H1 (cell line): ENCODE data around the gene AMH. TPM values are rescaled to one million over a fixed set of nuclear protein-coding genes. Genes with fewer than 3 reads are reported as not detected.

ENCODE experiments used
- CBX5 ChIP-seq: fragments of 300-800, 300-1000 bp; sonication (generic); IDR thresholded peaks from 2 replicates; pipeline ENCODE4 v1.7.1; 2016; ENCODE audit warnings: antibody characterized with exemption, low read length, low read depth
- CEBPB ChIP-seq: IDR thresholded peaks from 2 replicates; pipeline ENCODE4 v1.6.1; 2012; ENCODE audit warnings: low read depth, low read length
- HDAC2 ChIP-seq, 2 experiments: fragments of 300-600 bp in 1 of 2; sonication (generic) in 1 of 2; IDR thresholded peaks; 2 replicates each; pipeline ENCODE4 v1.6.1; 2011 to 2012; ENCODE audit warnings: low read depth in 2 of 2, low read length in 2 of 2, mild to moderate bottlenecking in 2 of 2, moderate library complexity in 2 of 2, borderline replicate concordance in 1 of 2, inconsistent platforms in 1 of 2
- RFX5 ChIP-seq: IDR thresholded peaks from 2 replicates; pipeline ENCODE4 v1.6.1; 2011; ENCODE audit warnings: low read depth, low read length, improper control_type of control experiment, borderline replicate concordance
- RNF2 ChIP-seq: fragments of 200-900, 300-1000 bp; sonication (generic); IDR thresholded peaks from 2 replicates; pipeline ENCODE4 v1.7.1; 2016; ENCODE audit warnings: borderline replicate concordance, low read depth, mild to moderate bottlenecking, antibody characterized with exemption, low read length; ENCODE audit not compliant: poor library complexity, severe bottlenecking; ENCODE audit errors: missing control alignments
- SIN3A ChIP-seq, 2 experiments: IDR thresholded peaks in 1 of 2; conservative IDR thresholded peaks in 1 of 2; 2 replicates each; pipeline ENCODE4 v1.6.1; 2011 to 2012; ENCODE audit warnings: low read length in 2 of 2, improper control_type of control experiment in 1 of 2, low read depth in 1 of 2, mild to moderate bottlenecking in 1 of 2
- SP4 ChIP-seq: IDR thresholded peaks from 2 replicates; pipeline ENCODE4 v1.6.1; 2012; ENCODE audit warnings: low read length, inconsistent platforms
- SUZ12 ChIP-seq: fragments of 200-600 bp; sonication (generic); IDR thresholded peaks from 2 replicates; pipeline ENCODE4 v1.6.1; 2012; ENCODE audit warnings: mild to moderate bottlenecking, inconsistent platforms, low read length, moderate library complexity, mixed read lengths
- polyA plus RNA-seq, 7 experiments: library from polyadenylated mRNA; depleted of rRNA in 3 of 7; stranded (reverse) in 5 of 7; unstranded in 2 of 7; fragments of >200 nt in 5 of 7; fragments of 200-250 nt in 2 of 7; gene quantifications; 1 replicate in 5 of 7; 2 replicates in 1 of 7; 4 replicates in 1 of 7; pipeline versions ENCODE4 v1.2.1 to v1.2.3, GENCODE V29; 2011 to 2013; ENCODE audit warnings: missing spikeins in 2 of 7, mixed read lengths in 2 of 7
- total RNA-seq: library from RNA; stranded (reverse); fragmentation: NEBNext Ultra II Directional; extraction: Animal tissue kit (Norgen Biotek cat#: 25700); gene quantifications from 2 replicates; pipeline ENCODE4 v1.2.1, GENCODE V29; 2021

Gene AMH
- total and polyA plus RNA-seq, 2 of the 8 experiments (the other 6 are each of a cell fraction or from before 2014, with no cell fraction given) = 10.5 to 15.4 TPM

- TF ChIP-seq SIN3A (conservative IDR thresholded peaks at IDR 0.05 in 1 of 2, IDR thresholded peaks at IDR 0.05 in 1 of 2; ENCODE audit: low read depth in 1 of 2, low read length in 2 of 2) = no peak
- TF ChIP-seq SP4 = no peak
- TF ChIP-seq CBX5 = no peak
- no peak for TF ChIP-seq SUZ12
- TF ChIP-seq RFX5 = no peak
- TF ChIP-seq CEBPB = no peak
- TF ChIP-seq HDAC2 (IDR thresholded peaks at IDR 0.05; ENCODE audit: borderline replicate concordance in 1 of 2, low read depth in 2 of 2, low read length in 2 of 2) = no peak
- no peak for TF ChIP-seq RNF2
- TF ChIP-seq, all 59 proteins: peak for 0
These were observed 22.9 kb upstream of the AMH start (continued) for GRCh38 chr19:2226051-2226839.
